GM12878 (cell line): ENCODE results near the gene TRIM56. TPM values are rescaled to one million over a fixed set of nuclear protein-coding genes. Genes with fewer than 3 reads are reported as not detected.
"Not testable (repeated sequence)": the region's sequence is repeated elsewhere in the genome, so short reads cannot be mapped to it uniquely, and the experiment has no call there.

ENCODE experiments used
- ATAC-seq: fragments of 200-7000 bp; cut with Tn5 transposase; 3 replicates; pipeline ENCODE4 v1.9.1; 2020; ENCODE audit warnings: mild to moderate bottlenecking, moderate library complexity
- BruUV-seq: library from RNA; stranded (reverse); fragments of 400-500 nt; replicated peaks from 2 replicates; lab custom pipeline; 2021; lab: Mats Ljungman, UMichigan
- CTCF ChIA-PET: fragments of 300-600 bp; sonication (Branson Sonifier 250); formaldehyde crosslinking; extraction: SDS; loops from one replicate; lab custom pipeline; 2021; ENCODE audit warnings: inconsistent platforms; lab: Yijun Ruan, JAX
- POLR2A ChIA-PET: fragments of 350-600 bp; formaldehyde crosslinking; extraction: SDS; loops from one replicate; lab custom pipeline; 2021; ENCODE audit warnings: inconsistent platforms; lab: Charles Lee
- RAD21 ChIA-PET: fragments of 300-600 bp; sonication (Branson Sonifier 250); formaldehyde crosslinking; loops from one replicate; lab custom pipeline; 2023; ENCODE audit warnings: antibody characterized with exemption; ENCODE audit not compliant: unreplicated experiment; lab: Charles Lee
- SMC1A ChIA-PET: fragments of 300-600 bp; sonication (Branson Sonifier 250); formaldehyde crosslinking; loops from one replicate; lab custom pipeline; 2023; ENCODE audit not compliant: unreplicated experiment, uncharacterized antibody; lab: Charles Lee
- DNase-seq: peaks from one replicate; pipeline ENCODE4 v3.0.0-alpha.2; 2011; ENCODE audit warnings: low read depth, low spot score
- FAIRE-seq: peaks from 3 replicates; lab custom pipeline; 2011; peaks lifted over from hg19 to GRCh38; lab: Jason Lieb, UNC
- H2AFZ ChIP-seq: 2 replicates; pipeline ENCODE4 v1.6.0; 2011; ENCODE audit warnings: low read depth, low read length, control low read depth; ENCODE audit not compliant: control insufficient read depth
- H3K27ac ChIP-seq: 2 replicates; pipeline ENCODE4 v1.5.1; 2011; ENCODE audit warnings: control low read depth; ENCODE audit not compliant: control insufficient read depth, insufficient read depth
- H3K27me3 ChIP-seq, 2 experiments: replicated peaks in 1 of 2; 2 replicates each; pipeline versions ENCODE4 v1.6.0 to v1.6.1; 2011; ENCODE audit warnings: low read length in 1 of 2; ENCODE audit not compliant: control insufficient read depth in 2 of 2, insufficient read depth in 2 of 2
- H3K36me3 ChIP-seq, 2 experiments: 2 replicates each; pipeline ENCODE4 v1.5.1; 2011; ENCODE audit warnings: low read length in 1 of 2; ENCODE audit not compliant: control insufficient read depth in 2 of 2, insufficient read depth in 2 of 2
- H3K4me1 ChIP-seq: 2 replicates; pipeline ENCODE4 v1.6.1; 2011; ENCODE audit warnings: mild to moderate bottlenecking, low read length, moderate library complexity, mixed read lengths; ENCODE audit not compliant: control insufficient read depth, insufficient read depth
- H3K4me2 ChIP-seq: 2 replicates; pipeline ENCODE4 v1.6.0; 2011; ENCODE audit warnings: control low read depth; ENCODE audit not compliant: control insufficient read depth, insufficient read depth
- H3K4me3 ChIP-seq: fragments of 200-600 bp; sonication (generic); 2 replicates; pipeline ENCODE4 v1.5.1; 2016
- H3K79me2 ChIP-seq: 2 replicates; pipeline ENCODE4 v1.6.0; 2011; ENCODE audit warnings: low read length; ENCODE audit not compliant: control insufficient read depth, insufficient read depth
- H3K9ac ChIP-seq: 2 replicates; pipeline ENCODE4 v1.8.0; 2011; ENCODE audit warnings: low read length, control low read depth, mixed read lengths; ENCODE audit not compliant: control insufficient read depth, insufficient read depth
- H3K9me3 ChIP-seq: replicated peaks from 3 replicates; pipeline ENCODE4 v1.5.1; 2011; ENCODE audit warnings: mild to moderate bottlenecking, low read length; ENCODE audit not compliant: control insufficient read depth, insufficient read depth
- H4K20me1 ChIP-seq: 2 replicates; pipeline ENCODE4 v1.6.0; 2011; ENCODE audit not compliant: control insufficient read depth, insufficient read depth
- ASH2L ChIP-seq: fragments of 300-600, 200-600 bp; sonication (generic); IDR thresholded peaks from 2 replicates; pipeline ENCODE4 v1.6.1; 2017; ENCODE audit warnings: low read depth, mild to moderate bottlenecking, borderline replicate concordance
- CHD2 ChIP-seq: IDR thresholded peaks from 2 replicates; pipeline ENCODE4 v1.6.1; 2011; ENCODE audit warnings: low read depth, low read length, improper control_type of control experiment, borderline replicate concordance
- NR2F1 ChIP-seq: fragments of 450-650 bp; conservative IDR thresholded peaks from 2 replicates; pipeline ENCODE4 v1.6.1; 2017; ENCODE audit warnings: mild to moderate bottlenecking
- REST ChIP-seq: IDR thresholded peaks from 2 replicates; pipeline ENCODE4 v1.6.1; 2012; ENCODE audit warnings: mild to moderate bottlenecking, low read depth, low read length
- WGBS: methylation state at CpG from one replicate; pipeline ENCODE4 v1.1.6; 2016; ENCODE audit warnings: low lambda C conversion rate; ENCODE audit not compliant: insufficient replicate concordance, insufficient coverage; ENCODE audit errors: missing lambda C conversion rate; 5-methylcytosine and 5-hydroxymethylcytosine counted together
- in situ Hi-C: fragments of 300-500 bp; cut with MboI; formaldehyde crosslinking; loops from 9 replicates; pipeline ENCODE4 v1.14.3; 2018; ENCODE audit warnings: mixed read lengths
- intact Hi-C: fragments of 100-400 bp; cut with micrococcal nuclease; formaldehyde crosslinking; loops from one replicate; pipeline ENCODE4 v1.14.2; 2022; ENCODE audit not compliant: unreplicated experiment
- polyA plus RNA-seq, 11 experiments: library from polyadenylated mRNA; depleted of rRNA in 4 of 11; unstranded in 6 of 11; stranded (reverse) in 5 of 11; fragments of >200 nt; fragmentation: Nextera tagmentation in 4 of 11; fragmentation: Illumina TruSeq in 1 of 11; extraction: Ambion mirVana in 4 of 11; extraction: Trizol in 1 of 11; gene quantifications; 1 replicate in 1 of 11; 2 replicates in 10 of 11; pipeline versions ENCODE4 v1.2.1 to v1.2.3, GENCODE V29; 2011 to 2016; ENCODE audit warnings: inconsistent platforms in 2 of 11, missing spikeins in 2 of 11, low read depth in 1 of 11
- total RNA-seq, 4 experiments: library from RNA; depleted of rRNA in 3 of 4; stranded (reverse); fragments of >200 nt in 3 of 4; fragmentation: Illumina TruSeq in 1 of 4; extraction: Trizol in 1 of 4; gene quantifications; 2 replicates each; pipeline versions ENCODE4 v1.2.1 to v1.2.3, GENCODE V29; 2013 to 2021

The TRIM56 gene
- total and polyA plus RNA-seq, 10 of the 15 experiments (the other 5 are each of a cell fraction or from before 2014, with no cell fraction given), result 3.2 to 37.5 (median 11.8) TPM

GRCh38 chr7:101041283-101041682 is 44.0 kb upstream of the TRIM56 start:
- in situ Hi-C loops, H3K9me3 ChIP-seq, H3K4me3 ChIP-seq, CTCF ChIA-PET, H4K20me1 ChIP-seq, intact Hi-C loops, H3K27me3 ChIP-seq, SMC1A ChIA-PET, H3K79me2 ChIP-seq, H2AFZ ChIP-seq, POLR2A ChIA-PET, FAIRE-seq, H3K27ac ChIP-seq, ATAC-seq, H3K36me3 ChIP-seq, H3K4me1 ChIP-seq, H3K4me2 ChIP-seq, RAD21 ChIA-PET, H3K9ac ChIP-seq, BruUV-seq, DNase-seq: not testable (repeated sequence)
- 21% methylated on average over 6 of the region's 6 CpGs for WGBS

GRCh38 chr7:101058355-101058754 is 26.9 kb upstream of the TRIM56 start:
- intact Hi-C loops, result loop anchor here (5.0 kb wide), 1 partner anchor 261 kb away; no protein-coding TSS in a partner anchor
- ChIA-PET CTCF (interaction anchor here (0.5 to 2.9 kb wide), 17 partner anchors 17 to 353 kb away, joined by 3 to 40 read pairs (median 4); partner anchors contain the start of genes ACHE, POP7, SLC12A9 and TRIM56), RAD21 (interaction anchor here (0.8 to 2.2 kb wide), 5 partner anchors 40 to 163 kb away, joined by 3 to 7 read pairs (median 4); partner anchors contain the start of gene ACHE), POLR2A (interaction anchor here (0.6 kb wide), 1 partner anchor 262 kb away, joined by 3 read pairs; no protein-coding TSS in a partner anchor), SMC1A (interaction anchor here (0.5 to 1.7 kb wide), 8 partner anchors 13 to 171 kb away, joined by 3 to 12 read pairs (median 4); partner anchors contain the start of gene ACHE)
- no peak overlapping the region for H3K27ac ChIP-seq
- H3K4me1 ChIP-seq, result no peaks in the 10 kb centered on the region
- no peaks in the 10 kb centered on the region for H3K36me3 ChIP-seq
- no peaks in the 10 kb centered on the region for H3K9me3 ChIP-seq
- WGBS, result 21% methylated on average over 9 of the region's 9 CpGs
- in situ Hi-C loops, result loop anchor here (5.0 kb wide), 1 partner anchor 166 kb away; no protein-coding TSS in a partner anchor
- H3K27me3 ChIP-seq, result no peaks in the 10 kb centered on the region
- H3K79me2 ChIP-seq, result no peaks in the 10 kb centered on the region
- TF ChIP-seq NR2F1 (peak; percentile 43; the same call in 1 of the 2 replicates), ASH2L (no peak), REST (peak; percentile 98), CHD2 (no peak)
- no peak overlapping the region for H3K4me3 ChIP-seq
- FAIRE-seq (no peak), DNase-seq (no peak), ATAC-seq (peak; percentile 77)
- BruUV-seq, result no TSS peak
- H3K9ac ChIP-seq, result no peak overlapping the region
- no peak overlapping the region for H3K4me2 ChIP-seq
- no peak overlapping the region for H2AFZ ChIP-seq
- H4K20me1 ChIP-seq, result no peaks in the 10 kb centered on the region
